Measurements from ENCODE around the gene TMEM117.

DNA sequence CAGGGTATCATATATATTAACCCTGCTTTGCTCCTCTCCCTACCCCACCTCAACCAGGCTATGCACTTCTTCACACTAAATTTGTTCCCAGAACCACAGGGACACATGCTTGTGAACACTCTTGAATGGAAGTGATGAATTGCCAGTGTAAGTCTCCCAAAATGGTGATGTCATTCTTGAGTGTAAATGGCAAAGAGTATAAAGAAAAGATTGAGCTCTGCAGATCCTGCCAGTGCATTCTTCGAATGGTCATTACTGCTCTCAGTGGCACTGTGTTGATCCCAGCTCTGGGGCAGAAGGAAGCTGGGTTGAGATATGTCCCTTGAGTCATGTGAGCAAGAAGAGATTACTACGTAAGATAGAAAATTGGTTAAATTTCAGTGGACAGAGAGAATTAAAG, 313.1 kb downstream of the TMEM117 start:
- TF ChIP-seq, protein P1, sequence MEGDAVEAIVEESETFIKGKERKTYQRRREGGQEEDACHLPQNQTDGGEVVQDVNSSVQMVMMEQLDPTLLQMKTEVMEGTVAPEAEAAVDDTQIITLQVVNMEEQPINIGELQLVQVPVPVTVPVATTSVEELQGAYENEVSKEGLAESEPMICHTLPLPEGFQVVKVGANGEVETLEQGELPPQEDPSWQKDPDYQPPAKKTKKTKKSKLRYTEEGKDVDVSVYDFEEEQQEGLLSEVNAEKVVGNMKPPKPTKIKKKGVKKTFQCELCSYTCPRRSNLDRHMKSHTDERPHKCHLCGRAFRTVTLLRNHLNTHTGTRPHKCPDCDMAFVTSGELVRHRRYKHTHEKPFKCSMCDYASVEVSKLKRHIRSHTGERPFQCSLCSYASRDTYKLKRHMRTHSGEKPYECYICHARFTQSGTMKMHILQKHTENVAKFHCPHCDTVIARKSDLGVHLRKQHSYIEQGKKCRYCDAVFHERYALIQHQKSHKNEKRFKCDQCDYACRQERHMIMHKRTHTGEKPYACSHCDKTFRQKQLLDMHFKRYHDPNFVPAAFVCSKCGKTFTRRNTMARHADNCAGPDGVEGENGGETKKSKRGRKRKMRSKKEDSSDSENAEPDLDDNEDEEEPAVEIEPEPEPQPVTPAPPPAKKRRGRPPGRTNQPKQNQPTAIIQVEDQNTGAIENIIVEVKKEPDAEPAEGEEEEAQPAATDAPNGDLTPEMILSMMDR (IDR thresholded peaks at IDR 0.05; ENCODE audit: insufficient read depth, low read depth, low read length), result no peak
- no peak for TF ChIP-seq EZH2 (IDR thresholded peaks at IDR 0.05; ENCODE audit: insufficient read depth, low read length)
